HCT116 (cell line): ENCODE measurements around the gene MPPED1. TPM values are rescaled to one million over a fixed set of nuclear protein-coding genes. Genes with fewer than 3 reads are reported as not detected.

ENCODE experiments used
- ATAC-seq: fragments of 200-7000 bp; cut with Tn5 transposase; 2 replicates; pipeline ENCODE4 v1.9.1; 2020; ENCODE audit warnings: mild to moderate bottlenecking, moderate library complexity
- BruUV-seq: library from RNA; stranded (reverse); fragments of 400-500 nt; replicated peaks from 2 replicates; lab custom pipeline; 2021; lab: Mats Ljungman, UMichigan
- CTCF ChIA-PET: fragments of 300-600 bp; sonication (Branson Sonifier 250); formaldehyde crosslinking; loops from one replicate; lab custom pipeline; 2021; ENCODE audit warnings: antibody characterized with exemption; lab: Charles Lee
- POLR2A ChIA-PET: fragments of 300-600, 350-600 bp; sonication (Branson Sonifier 250); formaldehyde crosslinking; loops from one replicate; lab custom pipeline; 2021; ENCODE audit warnings: antibody characterized with exemption; lab: Charles Lee
- RAD21 ChIA-PET, 2 experiments: fragments of 300-600 bp; sonication (Branson Sonifier 250); formaldehyde crosslinking; loops; one replicate each; lab custom pipeline; 2023; ENCODE audit warnings: low total read pairs in 2 of 2; ENCODE audit not compliant: uncharacterized antibody in 2 of 2, unreplicated experiment in 2 of 2, low non-redundant PET in 1 of 2; lab: Charles Lee
- DNase-seq: peaks from one replicate; pipeline ENCODE4 v3.0.0-alpha.2; 2010; ENCODE audit warnings: low read depth, low spot score
- H2AFZ ChIP-seq: fragments of 200-600 bp; shearing (Covaris generic), sonication (generic); 2 replicates; pipeline ENCODE4 v1.6.1; 2017; ENCODE audit warnings: low read depth, mixed run types, mixed read lengths, antibody characterized with exemption, low read length; ENCODE audit not compliant: poor library complexity, severe bottlenecking
- H3K27ac ChIP-seq: 2 replicates; pipeline ENCODE4 v1.5.1; 2012; ENCODE audit warnings: low read depth, low read length
- H3K27me3 ChIP-seq: fragments of 200-600 bp; sonication (generic); 2 replicates; pipeline ENCODE4 v1.6.1; 2016; ENCODE audit warnings: mixed run types, low read length, mixed read lengths; ENCODE audit not compliant: insufficient read depth
- H3K36me3 ChIP-seq, 2 experiments: fragments of 200-500 bp in 1 of 2; fragments of 200-600 bp in 1 of 2; sonication (Bioruptor generic) in 1 of 2; sonication (generic) in 1 of 2; 2 replicates each; pipeline versions ENCODE4 v1.5.1 to v1.6.1; 2014 to 2016; ENCODE audit warnings: low read length in 2 of 2, inconsistent platforms in 1 of 2, mixed read lengths in 1 of 2, mixed run types in 1 of 2; ENCODE audit not compliant: insufficient read depth in 2 of 2, control insufficient read depth in 1 of 2
- H3K4me1 ChIP-seq, 2 experiments: fragments of 200-600 bp in 1 of 2; sonication (generic) in 1 of 2; 2 replicates each; pipeline versions ENCODE4 v1.5.1 to v1.6.1; 2012 to 2017; ENCODE audit warnings: low read length in 2 of 2, inconsistent platforms in 1 of 2, mild to moderate bottlenecking in 1 of 2, mixed read lengths in 1 of 2, mixed run types in 1 of 2, moderate library complexity in 1 of 2; ENCODE audit not compliant: insufficient read depth in 2 of 2, control insufficient read depth in 1 of 2
- H3K4me2 ChIP-seq: fragments of 200-600 bp; sonication (generic); 2 replicates; pipeline ENCODE4 v1.6.1; 2017; ENCODE audit warnings: mixed run types, low read length, mixed read lengths
- H3K4me3 ChIP-seq, 2 experiments: fragments of 200-600 bp in 1 of 2; sonication (generic) in 1 of 2; replicated peaks in 1 of 2; 2 replicates each; pipeline ENCODE4 v1.5.1; 2011 to 2016; ENCODE audit warnings: low read length in 2 of 2, control low read depth in 1 of 2, low read depth in 1 of 2, mild to moderate bottlenecking in 1 of 2, mixed read lengths in 1 of 2, mixed run types in 1 of 2
- H3K79me2 ChIP-seq: fragments of 200-600 bp; sonication (generic); 2 replicates; pipeline ENCODE4 v1.6.1; 2017; ENCODE audit warnings: mild to moderate bottlenecking, mixed run types, low read length, moderate library complexity, mixed read lengths; ENCODE audit not compliant: insufficient read depth
- H3K9ac ChIP-seq: fragments of 200-600 bp; sonication (generic); 2 replicates; pipeline ENCODE4 v1.6.1; 2016; ENCODE audit warnings: low read length, mixed read lengths
- H3K9me2 ChIP-seq: fragments of 200-600 bp; sonication (generic), shearing (Covaris generic); 2 replicates; pipeline ENCODE4 v1.6.1; 2017; ENCODE audit warnings: mixed run types, mild to moderate bottlenecking, moderate library complexity; ENCODE audit not compliant: insufficient read depth
- H3K9me3 ChIP-seq, 2 experiments: fragments of 200-500 bp in 1 of 2; fragments of 200-600 bp in 1 of 2; sonication (Bioruptor generic) in 1 of 2; sonication (generic) in 1 of 2; 2 replicates each; pipeline ENCODE4 v1.6.1; 2014 to 2017; ENCODE audit warnings: low read length in 2 of 2, mixed read lengths in 2 of 2, inconsistent platforms in 1 of 2, low read depth in 1 of 2, mild to moderate bottlenecking in 1 of 2, mixed run types in 1 of 2, moderate library complexity in 1 of 2; ENCODE audit not compliant: control insufficient read depth in 1 of 2, insufficient read depth in 1 of 2
- H4K20me1 ChIP-seq: fragments of 200-600 bp; sonication (generic), shearing (Covaris generic); 2 replicates; pipeline ENCODE4 v1.6.1; 2017; ENCODE audit warnings: mixed run types, mild to moderate bottlenecking, moderate library complexity; ENCODE audit not compliant: insufficient read depth
- CEBPB ChIP-seq: IDR thresholded peaks from 2 replicates; pipeline ENCODE4 v1.6.1; 2012; ENCODE audit warnings: low read depth
- EGR1 ChIP-seq: IDR thresholded peaks from 2 replicates; pipeline ENCODE4 v1.6.1; 2012; ENCODE audit warnings: low read depth
- EZH2 ChIP-seq: fragments of 200-600 bp; sonication (generic); IDR thresholded peaks from 2 replicates; pipeline ENCODE4 v1.6.1; 2017; ENCODE audit warnings: antibody characterized with exemption, mixed run types
- FOSL1 ChIP-seq: IDR thresholded peaks from 2 replicates; pipeline ENCODE4 v1.6.1; 2012; ENCODE audit warnings: low read depth
- POLR2A ChIP-seq: IDR thresholded peaks from 2 replicates; pipeline ENCODE4 v1.7.0; 2011; ENCODE audit warnings: borderline replicate concordance; ENCODE audit not compliant: insufficient read depth, insufficient read length; ENCODE audit errors: extremely low read depth
- POLR2AphosphoS5 ChIP-seq: IDR thresholded peaks from 2 replicates; pipeline ENCODE4 v1.6.1; 2011; ENCODE audit warnings: mild to moderate bottlenecking, low read depth, low read length, moderate library complexity
- RAD21 ChIP-seq: IDR thresholded peaks from 2 replicates; pipeline ENCODE4 v1.6.1; 2012; ENCODE audit warnings: low read depth, mild to moderate bottlenecking
- SIN3A ChIP-seq: IDR thresholded peaks from 2 replicates; pipeline ENCODE4 v1.6.1; 2012; ENCODE audit warnings: low read depth
- ZFX ChIP-seq: fragments of 450-650 bp; IDR thresholded peaks from 2 replicates; pipeline ENCODE4 v1.6.1; 2017
- ZNF274 ChIP-seq: fragments of 200-500 bp; sonication (Bioruptor generic); IDR thresholded peaks from 2 replicates; pipeline ENCODE4 v1.6.1; 2014; ENCODE audit warnings: mild to moderate bottlenecking, low read depth, low read length, inconsistent platforms
- intact Hi-C: fragments of 100-400 bp; cut with micrococcal nuclease; formaldehyde crosslinking; loops from 2 replicates; pipeline ENCODE4 v1.10.0; 2022
- total RNA-seq: library from RNA; stranded (reverse); gene quantifications from one replicate; pipeline ENCODE4 v1.2.1, GENCODE V29; 2021; ENCODE audit not compliant: unreplicated experiment
- TF ChIP-seq, protein P1 (sequence below), 3 experiments: fragments of 200-600 bp in 1 of 3; sonication (generic) in 1 of 3; IDR thresholded peaks in 2 of 3; conservative IDR thresholded peaks in 1 of 3; 2 replicates each; pipeline ENCODE4 v1.5.1; 2012 to 2017; ENCODE audit warnings: low read depth in 2 of 3, low read length in 2 of 3, antibody characterized with exemption in 1 of 3, borderline replicate concordance in 1 of 3, control low read depth in 1 of 3, mild to moderate bottlenecking in 1 of 3, mixed read lengths in 1 of 3, mixed run types in 1 of 3, moderate library complexity in 1 of 3; ENCODE audit not compliant: insufficient read depth in 1 of 3
- TF ChIP-seq, protein P2 (sequence below): IDR thresholded peaks from 2 replicates; pipeline ENCODE4 v1.6.1; 2012

MPPED1 gene
- total RNA-seq, 1 experiment from 2014 or later = not detected

DNA sequence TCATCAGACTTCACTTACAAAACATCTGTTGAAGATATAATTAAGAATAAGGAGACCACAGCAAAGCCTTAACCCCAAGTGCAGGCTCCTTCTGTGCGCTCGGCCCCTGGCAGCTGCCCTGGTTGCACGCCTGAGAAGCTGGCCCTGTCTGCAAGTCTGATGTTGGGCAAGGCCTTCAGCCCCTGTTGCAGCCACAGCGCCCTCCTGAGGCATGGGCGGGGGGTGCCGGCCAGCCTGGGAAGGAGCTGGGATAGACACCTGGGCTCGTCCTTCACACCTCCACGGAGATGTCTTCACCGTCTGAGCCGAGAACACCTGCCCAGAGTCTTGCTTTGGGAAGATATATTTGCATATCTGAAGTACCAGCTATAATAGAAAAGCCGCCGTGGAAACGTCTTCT, 104.1 kb downstream of the MPPED1 start:
- Histone ChIP-seq H3K36me3 (no peaks in the 10 kb centered on the region), H2AFZ (no peak overlapping the region), H3K9ac (no peak overlapping the region), H3K9me3 (no peaks in the 10 kb centered on the region), H3K27ac (no peak overlapping the region), H3K4me3 (no peak overlapping the region), H3K79me2 (no peaks in the 10 kb centered on the region), H3K4me1 (no peaks in the 10 kb centered on the region), H3K4me2 (no peak overlapping the region)
- BruUV-seq = no TSS peak
- ChIA-PET CTCF (no interaction called here), POLR2A (no interaction called here)
- ATAC-seq = peak; percentile 54; the same call in 1 of the 2 replicates
- intact Hi-C loops = no loop called here
- TF ChIP-seq, protein P1, sequence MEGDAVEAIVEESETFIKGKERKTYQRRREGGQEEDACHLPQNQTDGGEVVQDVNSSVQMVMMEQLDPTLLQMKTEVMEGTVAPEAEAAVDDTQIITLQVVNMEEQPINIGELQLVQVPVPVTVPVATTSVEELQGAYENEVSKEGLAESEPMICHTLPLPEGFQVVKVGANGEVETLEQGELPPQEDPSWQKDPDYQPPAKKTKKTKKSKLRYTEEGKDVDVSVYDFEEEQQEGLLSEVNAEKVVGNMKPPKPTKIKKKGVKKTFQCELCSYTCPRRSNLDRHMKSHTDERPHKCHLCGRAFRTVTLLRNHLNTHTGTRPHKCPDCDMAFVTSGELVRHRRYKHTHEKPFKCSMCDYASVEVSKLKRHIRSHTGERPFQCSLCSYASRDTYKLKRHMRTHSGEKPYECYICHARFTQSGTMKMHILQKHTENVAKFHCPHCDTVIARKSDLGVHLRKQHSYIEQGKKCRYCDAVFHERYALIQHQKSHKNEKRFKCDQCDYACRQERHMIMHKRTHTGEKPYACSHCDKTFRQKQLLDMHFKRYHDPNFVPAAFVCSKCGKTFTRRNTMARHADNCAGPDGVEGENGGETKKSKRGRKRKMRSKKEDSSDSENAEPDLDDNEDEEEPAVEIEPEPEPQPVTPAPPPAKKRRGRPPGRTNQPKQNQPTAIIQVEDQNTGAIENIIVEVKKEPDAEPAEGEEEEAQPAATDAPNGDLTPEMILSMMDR (IDR thresholded peaks at IDR 0.05 in 2 of 3, conservative IDR thresholded peaks at IDR 0.05 in 1 of 3; ENCODE audit: borderline replicate concordance in 1 of 3, insufficient read depth in 1 of 3, low read depth in 2 of 3, low read length in 2 of 3) = peak in 2 of 3 experiments; percentile 49 to 51; a peak in 4 of 6 replicates
- TF ChIP-seq EZH2 = no peak
- no peak for TF ChIP-seq FOSL1
- no peak for TF ChIP-seq POLR2AphosphoS5
- no peak for TF ChIP-seq EGR1
- TF ChIP-seq, protein P2, sequence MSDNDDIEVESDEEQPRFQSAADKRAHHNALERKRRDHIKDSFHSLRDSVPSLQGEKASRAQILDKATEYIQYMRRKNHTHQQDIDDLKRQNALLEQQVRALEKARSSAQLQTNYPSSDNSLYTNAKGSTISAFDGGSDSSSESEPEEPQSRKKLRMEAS = no peak
- no peak for TF ChIP-seq CEBPB
- TF ChIP-seq ZNF274 = no peak
- TF ChIP-seq POLR2A = no peak
- 0 out of 2 replicates have a peak, but pooled peaks have one; percentile 9 for TF ChIP-seq RAD21
- no peak for TF ChIP-seq SIN3A
- TF ChIP-seq ZFX = no peak
- TF ChIP-seq, all 23 proteins: peak for 2
- H4K20me1 ChIP-seq = no peaks in the 10 kb centered on the region
- RAD21 ChIA-PET = no interaction called here
- no peak for DNase-seq
- no peaks in the 10 kb centered on the region for H3K9me2 ChIP-seq
- peaks cover 5% of the 10 kb centered on the region; the same call in 1 of the 2 replicates for H3K27me3 ChIP-seq
